Measurements from ENCODE around the gene FXR1.

DNA sequence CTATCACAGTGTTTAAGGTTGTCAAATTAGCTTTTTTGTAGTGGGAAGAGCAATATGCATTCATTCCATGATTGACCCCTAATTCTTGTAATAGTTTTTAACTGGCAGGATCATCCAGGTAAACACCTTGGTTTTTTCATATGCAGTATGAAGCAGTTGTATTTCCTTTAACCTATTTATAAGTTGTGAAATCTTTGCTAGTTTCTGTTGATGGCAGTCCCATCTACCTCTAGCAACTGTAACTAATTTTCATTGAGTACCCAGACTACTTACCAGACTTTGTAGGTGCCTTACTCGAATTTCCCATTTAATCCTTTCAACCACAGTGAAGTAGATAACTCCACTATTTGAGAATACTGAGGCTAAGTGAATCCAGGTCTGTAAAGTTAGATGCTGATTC lies 6.1 kb downstream of the FXR1 start:
- no peak for TF ChIP-seq POLR2A (IDR thresholded peaks at IDR 0.05)
- TF ChIP-seq, protein P1, sequence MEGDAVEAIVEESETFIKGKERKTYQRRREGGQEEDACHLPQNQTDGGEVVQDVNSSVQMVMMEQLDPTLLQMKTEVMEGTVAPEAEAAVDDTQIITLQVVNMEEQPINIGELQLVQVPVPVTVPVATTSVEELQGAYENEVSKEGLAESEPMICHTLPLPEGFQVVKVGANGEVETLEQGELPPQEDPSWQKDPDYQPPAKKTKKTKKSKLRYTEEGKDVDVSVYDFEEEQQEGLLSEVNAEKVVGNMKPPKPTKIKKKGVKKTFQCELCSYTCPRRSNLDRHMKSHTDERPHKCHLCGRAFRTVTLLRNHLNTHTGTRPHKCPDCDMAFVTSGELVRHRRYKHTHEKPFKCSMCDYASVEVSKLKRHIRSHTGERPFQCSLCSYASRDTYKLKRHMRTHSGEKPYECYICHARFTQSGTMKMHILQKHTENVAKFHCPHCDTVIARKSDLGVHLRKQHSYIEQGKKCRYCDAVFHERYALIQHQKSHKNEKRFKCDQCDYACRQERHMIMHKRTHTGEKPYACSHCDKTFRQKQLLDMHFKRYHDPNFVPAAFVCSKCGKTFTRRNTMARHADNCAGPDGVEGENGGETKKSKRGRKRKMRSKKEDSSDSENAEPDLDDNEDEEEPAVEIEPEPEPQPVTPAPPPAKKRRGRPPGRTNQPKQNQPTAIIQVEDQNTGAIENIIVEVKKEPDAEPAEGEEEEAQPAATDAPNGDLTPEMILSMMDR (IDR thresholded peaks at IDR 0.05): no peak
